Colonic mucosa (tissue), 4 donors: ENCODE results near the gene PRR5. TPM values are rescaled to one million over a fixed set of nuclear protein-coding genes. Genes with fewer than 3 reads are reported as not detected.

Experiments used
- DNase-seq: peaks from one replicate; pipeline ENCODE4 v3.0.0-alpha.2; 2020
- H3K27ac ChIP-seq: fragments of 200-600 bp; one replicate; pipeline ENCODE4 v1.8.0; 2021
- H3K27me3 ChIP-seq: fragments of 200-600 bp; one replicate; pipeline ENCODE4 v1.8.0; 2021
- H3K36me3 ChIP-seq: fragments of 200-600 bp; one replicate; pipeline ENCODE4 v1.8.0; 2021
- H3K4me1 ChIP-seq: fragments of 200-600 bp; one replicate; pipeline ENCODE4 v1.8.0; 2021; ENCODE audit warnings: mild to moderate bottlenecking
- H3K4me3 ChIP-seq: fragments of 200-600 bp; one replicate; pipeline ENCODE4 v1.8.0; 2021
- H3K9ac ChIP-seq, 2 donors: one replicate each; pipeline ENCODE4 v1.7.0; 2013; ENCODE audit warnings: control low read depth in 2 of 2, low read depth in 2 of 2, low read length in 2 of 2
- H3K9me3 ChIP-seq: fragments of 200-600 bp; one replicate; pipeline ENCODE4 v1.8.0; 2021
- intact Hi-C: fragments of 100-400 bp; cut with DNase I; formaldehyde crosslinking; loops from one replicate; pipeline ENCODE4 v1.14.1; 2022
- total RNA-seq, 2 donors: library from RNA; stranded (reverse); fragmentation: NEBNext Ultra II Directional in 1 of 2; extraction: Animal tissue kit (Norgen Biotek cat#: 25700) in 1 of 2; gene quantifications; one replicate each; pipeline ENCODE4 v1.2.1, GENCODE V29; 2021
- TF ChIP-seq, protein P1 (sequence below): fragments of 200-600 bp; IDR thresholded peaks from one replicate; pipeline ENCODE4 v1.8.0; 2022; ENCODE audit warnings: antibody characterized with exemption, mild to moderate bottlenecking
- donor health status: healthy.
- donor health status: DM: no; HTN: no; CAD: no.
- donor health status: DM: no; HTN: no; CAD: no.

PRR5 gene
- total RNA-seq, 2 donors from 2014 or later, result 21.2 to 45.8 TPM

DNA sequence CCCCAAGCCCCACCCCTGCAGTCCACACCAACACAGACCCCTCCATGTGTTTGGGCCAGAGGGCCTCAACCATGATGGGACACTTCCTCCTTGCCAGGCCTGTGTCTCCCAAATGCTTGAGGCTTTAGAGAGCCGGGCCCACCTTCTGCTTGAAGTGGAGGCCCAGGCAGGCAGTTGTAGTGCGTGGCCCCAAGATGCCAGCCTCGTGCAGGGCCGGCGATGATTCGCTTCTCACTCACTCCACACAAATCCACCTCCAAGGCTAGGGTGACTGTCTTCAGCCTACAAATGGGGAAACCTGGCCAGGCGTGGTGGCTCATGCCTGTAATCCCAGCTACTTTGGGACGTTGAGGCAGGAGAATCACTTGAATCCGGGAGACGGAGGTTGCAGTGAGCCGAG, 5.7 kb downstream of the PRR5 start:
- Histone ChIP-seq H3K4me3 (no peak overlapping the region), H3K9ac (no peak overlapping the region), H3K27me3 (no peaks in the 10 kb centered on the region), H3K4me1 (peaks cover 19% of the 10 kb centered on the region), H3K9me3 (no peaks in the 10 kb centered on the region), H3K36me3 (no peaks in the 10 kb centered on the region), H3K27ac (no peak overlapping the region)
- no peak for DNase-seq
- intact Hi-C loops, result no loop called here
- TF ChIP-seq, protein P1, sequence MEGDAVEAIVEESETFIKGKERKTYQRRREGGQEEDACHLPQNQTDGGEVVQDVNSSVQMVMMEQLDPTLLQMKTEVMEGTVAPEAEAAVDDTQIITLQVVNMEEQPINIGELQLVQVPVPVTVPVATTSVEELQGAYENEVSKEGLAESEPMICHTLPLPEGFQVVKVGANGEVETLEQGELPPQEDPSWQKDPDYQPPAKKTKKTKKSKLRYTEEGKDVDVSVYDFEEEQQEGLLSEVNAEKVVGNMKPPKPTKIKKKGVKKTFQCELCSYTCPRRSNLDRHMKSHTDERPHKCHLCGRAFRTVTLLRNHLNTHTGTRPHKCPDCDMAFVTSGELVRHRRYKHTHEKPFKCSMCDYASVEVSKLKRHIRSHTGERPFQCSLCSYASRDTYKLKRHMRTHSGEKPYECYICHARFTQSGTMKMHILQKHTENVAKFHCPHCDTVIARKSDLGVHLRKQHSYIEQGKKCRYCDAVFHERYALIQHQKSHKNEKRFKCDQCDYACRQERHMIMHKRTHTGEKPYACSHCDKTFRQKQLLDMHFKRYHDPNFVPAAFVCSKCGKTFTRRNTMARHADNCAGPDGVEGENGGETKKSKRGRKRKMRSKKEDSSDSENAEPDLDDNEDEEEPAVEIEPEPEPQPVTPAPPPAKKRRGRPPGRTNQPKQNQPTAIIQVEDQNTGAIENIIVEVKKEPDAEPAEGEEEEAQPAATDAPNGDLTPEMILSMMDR, result no peak

DNA sequence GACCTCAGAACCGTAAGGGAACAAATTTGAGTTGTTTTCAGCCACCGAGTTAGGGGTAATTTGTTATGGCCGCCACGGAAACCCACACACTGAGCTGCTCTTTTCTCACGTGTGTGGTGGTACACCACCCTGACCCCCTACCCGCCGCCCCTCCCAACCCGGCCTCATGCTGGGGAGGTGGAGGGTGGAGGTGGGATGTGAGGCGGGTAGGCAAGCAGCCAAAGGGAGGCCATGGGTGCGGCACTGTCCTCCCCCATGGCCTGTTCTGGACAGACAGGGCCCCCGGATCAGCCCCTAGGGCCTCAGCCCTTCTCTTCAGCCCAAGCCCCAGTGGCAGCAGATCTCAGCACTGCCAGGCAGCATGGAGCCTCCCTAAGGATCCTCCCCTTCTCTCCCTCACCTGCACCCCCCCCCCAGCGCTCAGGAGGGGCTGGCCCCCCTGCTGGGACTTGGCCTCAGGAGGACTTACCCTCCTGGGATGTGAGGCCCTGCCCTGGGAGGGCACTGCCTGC, 7.9 kb downstream of the PRR5 start:
- no peak for DNase-seq
- no peaks in the 10 kb centered on the region for H3K27me3 ChIP-seq
- no peak overlapping the region for H3K4me3 ChIP-seq
- no peaks in the 10 kb centered on the region for H3K9me3 ChIP-seq
- TF ChIP-seq, protein P1, result no peak
- H3K36me3 ChIP-seq, result no peaks in the 10 kb centered on the region
- intact Hi-C loops, result no loop called here
- H3K9ac ChIP-seq, result peak overlapping the region; percentile 49 to 66
- H3K27ac ChIP-seq, result peak overlapping the region; percentile 53
- peaks cover 16% of the 10 kb centered on the region for H3K4me1 ChIP-seq

DNA sequence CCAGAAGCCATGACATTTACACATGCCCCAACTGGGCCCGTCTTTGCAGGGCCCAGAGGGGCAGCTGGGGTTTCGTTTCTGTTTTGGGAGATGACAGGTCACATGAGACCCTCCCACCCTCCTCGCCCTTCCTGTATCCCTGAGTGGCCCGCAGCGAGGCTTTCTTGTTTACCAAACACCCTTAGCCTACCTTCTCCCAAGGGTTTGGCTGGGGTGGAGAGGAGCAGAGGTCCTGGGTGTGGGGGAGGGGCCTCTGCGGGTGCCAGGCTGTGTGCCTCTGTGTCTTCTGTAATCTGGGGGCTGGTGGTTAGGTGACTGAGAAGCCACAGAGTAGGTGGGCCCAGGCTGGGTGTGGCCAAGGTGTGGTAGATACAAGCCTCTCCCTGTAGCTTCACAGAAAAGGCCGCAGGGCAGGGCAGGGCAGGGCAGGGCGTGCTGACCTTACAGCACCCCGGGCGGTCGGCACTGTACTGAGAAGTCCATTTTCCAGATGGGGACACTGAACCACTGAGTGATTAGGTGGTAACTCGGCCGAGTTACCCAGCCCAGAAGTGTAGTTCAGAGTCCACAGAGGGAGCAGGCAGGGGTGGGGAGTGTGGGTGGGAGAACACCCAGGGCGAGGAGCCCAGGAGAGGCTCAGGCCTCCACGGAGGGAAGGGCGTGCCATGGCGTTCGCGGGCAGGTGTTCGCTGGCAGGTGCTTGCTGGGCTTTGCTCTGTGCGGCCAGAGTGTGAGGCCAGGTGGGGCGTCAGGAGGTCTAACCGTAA, 8.7 kb downstream of the PRR5 start:
- Histone ChIP-seq H3K9me3 (no peaks in the 10 kb centered on the region), H3K4me3 (no peak overlapping the region), H3K27me3 (no peaks in the 10 kb centered on the region), H3K27ac (peak overlapping the region; percentile 53), H3K36me3 (no peaks in the 10 kb centered on the region), H3K9ac (peak overlapping the region; percentile 56 to 66), H3K4me1 (peaks cover 16% of the 10 kb centered on the region)
- TF ChIP-seq, protein P1, result no peak
- peak; percentile 92 for DNase-seq
- intact Hi-C loops, result no loop called here

DNA sequence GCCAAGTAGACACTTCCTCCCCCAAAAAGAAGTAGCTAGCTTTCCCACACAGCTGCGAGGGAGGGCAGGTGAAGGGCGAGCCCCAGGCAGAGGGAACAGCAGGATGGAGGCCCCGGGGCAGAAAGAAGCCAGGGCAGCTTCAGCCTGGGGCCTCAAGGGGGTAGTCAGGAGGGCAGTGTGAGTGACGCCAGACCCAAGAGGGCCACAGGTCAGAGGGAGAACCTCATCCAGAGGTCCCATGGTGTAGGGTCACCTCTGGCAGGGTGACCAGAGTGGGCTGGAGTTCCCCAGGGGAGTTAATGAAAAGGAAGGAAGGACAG, 9.2 kb downstream of the PRR5 start:
- DNase-seq, result no peak
- Histone ChIP-seq H3K9me3 (no peaks in the 10 kb centered on the region), H3K9ac (peak overlapping the region; percentile 56 to 64), H3K4me1 (peaks cover 16% of the 10 kb centered on the region), H3K4me3 (no peak overlapping the region), H3K27ac (peak overlapping the region; percentile 53), H3K36me3 (no peaks in the 10 kb centered on the region), H3K27me3 (no peaks in the 10 kb centered on the region)
- TF ChIP-seq, protein P1, result no peak
- intact Hi-C loops, result no loop called here

DNA sequence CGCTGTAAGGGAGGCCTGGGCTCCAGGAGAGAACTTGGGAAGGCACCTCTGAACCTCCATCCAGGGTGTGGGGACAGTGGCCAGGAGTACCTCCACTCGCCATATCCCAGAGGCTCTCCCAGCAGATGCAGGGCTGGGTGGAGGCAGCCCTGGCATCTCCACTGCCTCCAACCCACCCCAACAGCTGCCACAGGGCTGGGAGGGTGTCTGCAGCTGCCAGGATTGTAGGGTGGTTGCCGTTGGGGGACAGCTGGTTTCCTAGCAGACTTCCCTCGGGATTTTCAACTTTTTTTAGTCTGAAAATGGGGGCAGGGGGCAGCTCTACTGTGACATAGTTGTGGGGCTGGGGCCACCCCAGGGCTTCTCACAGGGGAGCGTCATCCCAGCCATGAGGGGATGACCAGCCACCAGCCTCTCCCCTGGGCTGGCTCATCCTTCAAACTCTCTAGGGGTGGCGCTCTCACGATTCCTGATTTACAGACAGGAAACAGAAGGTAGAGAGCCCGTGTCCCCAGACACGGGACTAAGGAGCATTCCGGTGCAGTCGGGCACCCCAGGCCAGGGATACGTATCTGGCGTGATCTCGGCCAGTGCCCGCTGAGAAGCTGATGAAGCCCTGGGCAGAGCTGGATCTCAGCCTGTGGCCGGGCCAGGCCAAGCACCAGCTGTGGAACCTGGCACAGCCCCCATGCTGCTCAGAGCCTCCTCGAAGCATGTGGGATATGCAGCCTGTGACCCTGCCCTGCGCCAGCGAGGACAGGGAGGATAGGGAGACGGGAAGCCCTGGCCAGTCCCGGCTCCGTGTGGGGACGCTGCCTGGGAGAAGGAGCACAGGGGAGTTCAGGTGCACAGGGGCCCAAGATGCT, 9.9 kb downstream of the PRR5 start:
- no peak for DNase-seq
- intact Hi-C loops, result no loop called here
- H3K36me3 ChIP-seq, result no peaks in the 10 kb centered on the region

More for the DNA sequence above, 9.9 kb downstream of the PRR5 start:
- Histone ChIP-seq H3K27ac (no peak overlapping the region), H3K9me3 (no peaks in the 10 kb centered on the region), H3K9ac (peak overlapping the region; percentile 56 to 64), H3K27me3 (no peaks in the 10 kb centered on the region), H3K4me3 (no peak overlapping the region), H3K4me1 (peaks cover 16% of the 10 kb centered on the region)
- TF ChIP-seq, protein P1, result no peak
